ENCODE results near the gene IL1RAP.
A peak's percentile ranks its signal among the peaks of the same experiment; 100 is the strongest.

Gene IL1RAP

DNA sequence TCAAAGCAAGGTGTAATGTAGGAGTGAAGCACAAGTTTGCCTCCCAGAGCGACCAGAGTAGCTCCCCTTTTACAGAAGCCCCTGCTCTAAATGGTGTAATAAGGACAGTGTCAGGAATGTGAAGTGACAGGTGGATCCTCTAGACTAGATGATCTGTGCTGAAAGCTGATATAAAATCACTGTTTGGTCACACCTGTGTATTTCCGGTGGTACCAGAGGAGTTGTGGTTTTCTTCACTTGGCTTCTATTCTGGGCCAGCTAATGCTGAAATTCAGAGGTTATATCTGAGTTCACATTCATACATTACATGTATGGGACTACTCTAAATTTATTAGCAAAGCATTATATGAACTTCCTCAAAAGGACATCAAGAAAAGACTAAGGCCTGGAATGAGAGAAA, 117.4 kb downstream of the IL1RAP start:
- H3K27me3 ChIP-seq (replicated peaks), result no peaks in the 10 kb centered on the region
- TF ChIP-seq, protein P1, sequence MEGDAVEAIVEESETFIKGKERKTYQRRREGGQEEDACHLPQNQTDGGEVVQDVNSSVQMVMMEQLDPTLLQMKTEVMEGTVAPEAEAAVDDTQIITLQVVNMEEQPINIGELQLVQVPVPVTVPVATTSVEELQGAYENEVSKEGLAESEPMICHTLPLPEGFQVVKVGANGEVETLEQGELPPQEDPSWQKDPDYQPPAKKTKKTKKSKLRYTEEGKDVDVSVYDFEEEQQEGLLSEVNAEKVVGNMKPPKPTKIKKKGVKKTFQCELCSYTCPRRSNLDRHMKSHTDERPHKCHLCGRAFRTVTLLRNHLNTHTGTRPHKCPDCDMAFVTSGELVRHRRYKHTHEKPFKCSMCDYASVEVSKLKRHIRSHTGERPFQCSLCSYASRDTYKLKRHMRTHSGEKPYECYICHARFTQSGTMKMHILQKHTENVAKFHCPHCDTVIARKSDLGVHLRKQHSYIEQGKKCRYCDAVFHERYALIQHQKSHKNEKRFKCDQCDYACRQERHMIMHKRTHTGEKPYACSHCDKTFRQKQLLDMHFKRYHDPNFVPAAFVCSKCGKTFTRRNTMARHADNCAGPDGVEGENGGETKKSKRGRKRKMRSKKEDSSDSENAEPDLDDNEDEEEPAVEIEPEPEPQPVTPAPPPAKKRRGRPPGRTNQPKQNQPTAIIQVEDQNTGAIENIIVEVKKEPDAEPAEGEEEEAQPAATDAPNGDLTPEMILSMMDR (IDR thresholded peaks at IDR 0.05; ENCODE audit: low read depth, low read length, missing control alignments), result no peak
- H3K4me3 ChIP-seq (ENCODE audit: low read depth, low read length), result no peak overlapping the region
- no peak for DNase-seq
- H3K27ac ChIP-seq, result no peak overlapping the region
- no peaks in the 10 kb centered on the region for H3K36me3 ChIP-seq (replicated peaks)
- in situ Hi-C loops (cut with HindIII; ENCODE audit: low pct_ligation_motif_present, low sequenced_read_pairs), result no loop called here

DNA sequence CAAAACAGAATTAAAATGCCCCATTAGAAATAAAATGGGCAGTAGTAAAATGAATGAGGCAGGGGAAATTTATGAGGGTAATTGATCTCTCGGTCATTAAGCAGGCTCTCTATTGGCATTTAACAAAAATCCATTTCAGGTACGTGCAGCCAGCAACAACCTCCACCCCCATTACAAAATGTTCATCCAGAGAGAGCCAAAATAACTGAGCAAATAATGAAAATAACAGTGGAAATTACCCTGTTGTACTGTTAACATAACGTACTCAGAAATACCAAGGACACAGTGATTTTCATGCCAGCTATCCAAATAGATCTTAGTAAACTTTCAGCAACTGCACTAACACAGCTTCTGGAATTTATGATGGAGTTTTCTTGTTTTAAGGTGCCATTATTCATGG, 127.7 kb downstream of the IL1RAP start:
- Histone ChIP-seq H3K27me3 (replicated peaks) (no peaks in the 10 kb centered on the region), H3K36me3 (replicated peaks) (no peaks in the 10 kb centered on the region), H3K27ac (no peak overlapping the region), H3K4me3 (ENCODE audit: low read depth, low read length) (no peak overlapping the region)
- TF ChIP-seq, protein P1 (IDR thresholded peaks at IDR 0.05; ENCODE audit: low read depth, low read length, missing control alignments), result no peak
- DNase-seq, result no peak
- in situ Hi-C loops (cut with HindIII; ENCODE audit: low pct_ligation_motif_present, low sequenced_read_pairs), result no loop called here

DNA sequence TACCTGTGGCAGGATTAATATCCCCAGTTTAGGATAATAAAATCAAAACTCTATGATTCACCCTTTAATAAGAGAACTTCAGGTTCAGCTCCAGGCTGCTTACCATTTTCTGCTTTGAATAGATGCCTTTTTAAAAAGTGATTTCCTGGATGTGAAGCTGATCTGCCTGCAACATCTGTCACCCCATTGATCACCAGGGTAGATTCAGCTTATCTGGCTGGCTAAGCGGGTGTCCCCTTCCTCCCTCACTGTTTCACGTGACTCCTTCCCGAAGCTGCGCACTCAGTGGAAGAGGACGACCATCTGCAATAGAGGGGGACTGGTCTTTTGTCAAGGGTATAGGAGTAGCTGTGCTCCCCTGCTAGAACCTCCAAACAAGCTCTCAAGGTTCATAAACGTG, 128.1 kb downstream of the IL1RAP start:
- Histone ChIP-seq H3K36me3 (replicated peaks) (no peaks in the 10 kb centered on the region), H3K4me3 (ENCODE audit: low read depth, low read length) (no peak overlapping the region), H3K27me3 (replicated peaks) (no peaks in the 10 kb centered on the region), H3K27ac (no peak overlapping the region)
- no peak for DNase-seq
- in situ Hi-C loops (cut with HindIII; ENCODE audit: low pct_ligation_motif_present, low sequenced_read_pairs), result no loop called here
- TF ChIP-seq, protein P1 (IDR thresholded peaks at IDR 0.05; ENCODE audit: low read depth, low read length, missing control alignments), result no peak

DNA sequence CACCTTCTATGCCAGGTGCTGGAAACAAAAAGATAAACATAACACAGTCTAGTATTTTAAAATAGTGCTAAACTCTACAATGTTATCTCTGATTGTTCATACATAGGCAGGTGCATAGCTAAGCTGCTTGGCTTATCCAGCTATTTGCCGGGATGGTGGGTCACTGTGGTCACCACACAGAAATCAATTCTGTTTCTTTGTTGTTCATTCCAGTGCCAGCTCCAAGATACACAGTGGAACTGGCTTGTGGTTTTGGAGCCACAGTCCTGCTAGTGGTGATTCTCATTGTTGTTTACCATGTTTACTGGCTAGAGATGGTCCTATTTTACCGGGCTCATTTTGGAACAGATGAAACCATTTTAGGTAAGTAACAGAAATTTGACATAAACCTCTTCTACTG, 130.2 kb downstream of the IL1RAP start:
- TF ChIP-seq, protein P1 (IDR thresholded peaks at IDR 0.05; ENCODE audit: low read depth, low read length, missing control alignments), result no peak
- H3K4me3 ChIP-seq (ENCODE audit: low read depth, low read length), result no peak overlapping the region
- in situ Hi-C loops (cut with HindIII; ENCODE audit: low pct_ligation_motif_present, low sequenced_read_pairs), result no loop called here

DNA sequence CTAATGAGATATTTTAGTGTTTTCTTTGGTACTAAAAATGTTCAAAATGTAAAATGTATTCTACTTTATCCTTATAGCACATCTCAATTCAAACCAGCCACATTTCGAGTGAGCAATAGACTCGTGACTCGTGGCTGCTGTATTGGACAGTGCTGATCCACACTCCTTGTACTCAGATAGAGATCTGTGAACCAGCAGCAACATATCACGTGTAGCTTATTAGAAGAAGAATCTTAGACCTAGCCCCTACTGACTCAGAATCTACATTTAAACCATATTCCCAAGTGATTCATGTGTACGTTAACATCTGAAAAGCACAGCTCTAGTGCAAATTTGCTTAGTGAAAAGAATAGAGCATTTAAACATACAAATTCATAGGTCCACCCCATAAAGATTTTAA, 130.9 kb downstream of the IL1RAP start:
- peak; percentile 19 for DNase-seq
- in situ Hi-C loops (cut with HindIII; ENCODE audit: low pct_ligation_motif_present, low sequenced_read_pairs), result no loop called here
- Histone ChIP-seq H3K36me3 (replicated peaks) (no peaks in the 10 kb centered on the region), H3K4me3 (ENCODE audit: low read depth, low read length) (no peak overlapping the region), H3K27ac (no peak overlapping the region), H3K27me3 (replicated peaks) (no peaks in the 10 kb centered on the region)
- TF ChIP-seq, protein P1 (IDR thresholded peaks at IDR 0.05; ENCODE audit: low read depth, low read length, missing control alignments), result no peak

More for the DNA sequence above, 130.2 kb downstream of the IL1RAP start:
- Histone ChIP-seq H3K36me3 (replicated peaks) (no peaks in the 10 kb centered on the region), H3K27ac (no peak overlapping the region), H3K27me3 (replicated peaks) (no peaks in the 10 kb centered on the region)
- DNase-seq, result no peak

DNA sequence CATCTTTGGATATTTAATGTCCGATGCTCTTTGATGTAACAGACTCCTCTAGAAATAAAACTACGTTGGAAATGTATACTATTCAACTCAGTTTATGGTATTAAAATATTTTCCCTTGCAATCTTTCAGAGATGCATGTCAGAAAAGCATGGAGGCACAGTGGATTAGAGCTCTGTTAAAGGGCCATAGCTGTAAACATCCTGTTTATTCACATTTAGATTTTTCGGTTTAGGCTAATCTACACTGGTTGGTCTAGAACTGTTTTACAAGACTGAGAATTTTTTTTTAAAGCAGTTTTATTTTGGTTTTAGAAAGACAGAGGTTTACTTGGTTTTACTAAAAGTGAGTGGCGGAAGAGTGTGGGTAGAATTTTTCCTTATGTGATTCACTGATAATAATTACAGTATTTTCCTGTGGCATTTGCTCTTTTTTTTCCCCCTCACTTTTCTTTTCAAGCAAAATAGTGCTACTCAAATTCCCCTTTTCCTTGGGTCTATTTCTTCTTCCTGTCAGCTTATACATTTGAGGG, 132.1 kb downstream of the IL1RAP start:
- TF ChIP-seq, protein P1 (IDR thresholded peaks at IDR 0.05; ENCODE audit: low read depth, low read length, missing control alignments), result no peak
- Histone ChIP-seq H3K27me3 (replicated peaks) (no peaks in the 10 kb centered on the region), H3K36me3 (replicated peaks) (no peaks in the 10 kb centered on the region), H3K27ac (no peak overlapping the region), H3K4me3 (ENCODE audit: low read depth, low read length) (no peak overlapping the region)
- DNase-seq, result no peak
- in situ Hi-C loops (cut with HindIII; ENCODE audit: low pct_ligation_motif_present, low sequenced_read_pairs), result no loop called here

Data from brain microvascular endothelial cell (primary cell).